GM19193 (cell line): ENCODE results near the gene ADSL.

ENCODE experiments used
- POLR2A ChIP-seq: IDR thresholded peaks from 4 replicates; pipeline ENCODE4 v1.6.1; 2011; ENCODE audit not compliant: insufficient read depth, insufficient read length; ENCODE audit errors: extremely low read depth

ADSL gene

GRCh38 chr22:40385036-40385782 is 38.9 kb downstream of the ADSL start:
- no peak for TF ChIP-seq POLR2A

GRCh38 chr22:40387746-40388145 is 41.4 kb downstream of the ADSL start:
- no peak for TF ChIP-seq POLR2A

- TF ChIP-seq POLR2A, result no peak
Observed at GRCh38 chr22:40388231-40388630, 41.9 kb downstream of the ADSL start.

- TF ChIP-seq POLR2A, result no peak
Observed at GRCh38 chr22:40391417-40391816, 45.1 kb downstream of the ADSL start.

- TF ChIP-seq POLR2A, result no peak
Observed at GRCh38 chr22:40392618-40393017, 46.3 kb downstream of the ADSL start.

GRCh38 chr22:40394607-40395006 is 48.3 kb downstream of the ADSL start:
- no peak for TF ChIP-seq POLR2A

GRCh38 chr22:40395607-40396006 is 49.3 kb downstream of the ADSL start:
- no peak for TF ChIP-seq POLR2A

- no peak for TF ChIP-seq POLR2A
Observed at GRCh38 chr22:40396882-40397281, 50.6 kb downstream of the ADSL start.

GRCh38 chr22:40397396-40397795 is 51.1 kb downstream of the ADSL start:
- no peak for TF ChIP-seq POLR2A

- no peak for TF ChIP-seq POLR2A
Observed at GRCh38 chr22:40399621-40400020, 53.3 kb downstream of the ADSL start.

- no peak for TF ChIP-seq POLR2A
Observed at GRCh38 chr22:40400159-40400558, 53.9 kb downstream of the ADSL start.

- no peak for TF ChIP-seq POLR2A
Observed at GRCh38 chr22:40401532-40401931, 55.2 kb downstream of the ADSL start.

GRCh38 chr22:40401981-40402406 is 55.7 kb downstream of the ADSL start:
- no peak for TF ChIP-seq POLR2A

GRCh38 chr22:40403141-40403540 is 56.8 kb downstream of the ADSL start:
- no peak for TF ChIP-seq POLR2A

GRCh38 chr22:40403651-40404050 is 57.4 kb downstream of the ADSL start:
- TF ChIP-seq POLR2A, result no peak

- no peak for TF ChIP-seq POLR2A
Observed at GRCh38 chr22:40404251-40405177, 58.2 kb downstream of the ADSL start.
